Endothelial cell of umbilical vein (primary cell): Measurements from ENCODE around the gene RPF1. TPM values are rescaled to one million over a fixed set of nuclear protein-coding genes. Genes with fewer than 3 reads are reported as not detected.

Experiments used
- BruUV-seq: library from RNA; stranded (reverse); fragments of 400-500 nt; replicated peaks from 2 replicates; lab custom pipeline; 2021; lab: Mats Ljungman, UMichigan
- CTCF ChIA-PET: fragments of 300-600, 350-600 bp; sonication (Branson Sonifier 250); formaldehyde crosslinking; loops from one replicate; lab custom pipeline; 2021; ENCODE audit warnings: antibody characterized with exemption, inconsistent platforms; lab: Charles Lee
- POLR2A ChIA-PET: fragments of 300-600, 350-600 bp; sonication (Branson Sonifier 250); formaldehyde crosslinking; loops from one replicate; lab custom pipeline; 2021; ENCODE audit warnings: antibody characterized with exemption, inconsistent platforms; lab: Charles Lee
- DNase-seq: peaks from one replicate; pipeline ENCODE4 v3.0.0-alpha.2; 2011; ENCODE audit warnings: low read depth, low spot score
- FAIRE-seq: peaks from 2 replicates; lab custom pipeline; 2011; peaks lifted over from hg19 to GRCh38; lab: Jason Lieb, UNC
- H2AFZ ChIP-seq: 2 replicates; pipeline ENCODE4 v1.6.0; 2012; ENCODE audit warnings: low read depth, low read length, control low read depth, inconsistent platforms
- H3K27ac ChIP-seq: 2 replicates; pipeline ENCODE4 v1.5.1; 2011; ENCODE audit warnings: low read depth, mild to moderate bottlenecking, control low read depth, low read length, moderate library complexity; ENCODE audit not compliant: insufficient read depth
- H3K27me3 ChIP-seq, 2 experiments: 2 replicates each; pipeline versions ENCODE4 v1.6.0 to v1.6.1; 2011; ENCODE audit warnings: low read length in 2 of 2, mixed read lengths in 1 of 2; ENCODE audit not compliant: control insufficient read depth in 2 of 2, insufficient read depth in 2 of 2
- H3K36me3 ChIP-seq, 2 experiments: 2 replicates in 1 of 2; 3 replicates in 1 of 2; pipeline ENCODE4 v1.5.1; 2011; ENCODE audit warnings: low read length in 2 of 2, mild to moderate bottlenecking in 1 of 2, moderate library complexity in 1 of 2; ENCODE audit not compliant: control insufficient read depth in 2 of 2, insufficient read depth in 2 of 2; ENCODE audit errors: extremely low read depth in 1 of 2
- H3K4me1 ChIP-seq: 3 replicates; pipeline ENCODE4 v1.5.1; 2011; ENCODE audit warnings: mild to moderate bottlenecking, low read length; ENCODE audit not compliant: control insufficient read depth, insufficient read depth; ENCODE audit errors: extremely low read depth
- H3K4me2 ChIP-seq: 2 replicates; pipeline ENCODE4 v1.6.1; 2011; ENCODE audit warnings: low read length, control low read depth, mixed read lengths; ENCODE audit not compliant: insufficient read depth
- H3K4me3 ChIP-seq, 3 experiments: fragments of 200-600 bp in 1 of 3; sonication (generic), shearing (Covaris generic) in 1 of 3; replicated peaks in 1 of 3; 2 replicates each; pipeline ENCODE4 v1.5.1; 2011 to 2016; ENCODE audit warnings: control low read depth in 3 of 3, low read length in 3 of 3, mild to moderate bottlenecking in 2 of 3, inconsistent platforms in 1 of 3, low read depth in 1 of 3, moderate library complexity in 1 of 3; ENCODE audit not compliant: insufficient read depth in 1 of 3
- H3K79me2 ChIP-seq: 2 replicates; pipeline ENCODE4 v1.6.0; 2012; ENCODE audit warnings: low read length, inconsistent platforms; ENCODE audit not compliant: control insufficient read depth, insufficient read depth
- H3K9ac ChIP-seq: replicated peaks from 2 replicates; pipeline ENCODE3; 2011; ENCODE audit warnings: low read length, control low read depth; ENCODE audit not compliant: insufficient read depth; ENCODE audit errors: extremely low read depth
- H3K9me1 ChIP-seq: replicated peaks from 3 replicates; pipeline ENCODE4 v1.6.0; 2011; ENCODE audit warnings: mild to moderate bottlenecking, low read length; ENCODE audit not compliant: control insufficient read depth, insufficient read depth; ENCODE audit errors: extremely low read depth
- H3K9me3 ChIP-seq: replicated peaks from 2 replicates; pipeline ENCODE4 v1.5.1; 2012; ENCODE audit warnings: low read length, inconsistent platforms; ENCODE audit not compliant: control insufficient read depth, insufficient read depth
- H4K20me1 ChIP-seq: replicated peaks from 2 replicates; pipeline ENCODE3; 2011; ENCODE audit warnings: mild to moderate bottlenecking, low read length; ENCODE audit not compliant: control insufficient read depth, insufficient read depth; ENCODE audit errors: extremely low read depth
- CTCF ChIP-seq, 2 donors: IDR thresholded peaks; 1 replicate in 1 of 2; 2 replicates in 1 of 2; pipeline ENCODE4 v1.5.1; 2011; ENCODE audit warnings: low read length in 2 of 2, mild to moderate bottlenecking in 2 of 2, moderate library complexity in 2 of 2, control low read depth in 1 of 2, inconsistent platforms in 1 of 2, low read depth in 1 of 2; ENCODE audit not compliant: insufficient read depth in 1 of 2; ENCODE audit errors: extremely low read depth in 1 of 2
- EZH2 ChIP-seq: IDR thresholded peaks from 2 replicates; pipeline ENCODE4 v1.6.1; 2012; ENCODE audit warnings: borderline replicate concordance, low read depth, mild to moderate bottlenecking, moderate library complexity, low read length, inconsistent platforms; ENCODE audit not compliant: severe bottlenecking
- FOS ChIP-seq: IDR thresholded peaks from 2 replicates; pipeline ENCODE4 v1.6.1; 2011; ENCODE audit warnings: mild to moderate bottlenecking, low read length, moderate library complexity, borderline replicate concordance; ENCODE audit not compliant: insufficient read depth
- GATA2 ChIP-seq: IDR thresholded peaks from 2 replicates; pipeline ENCODE4 v1.7.0; 2011; ENCODE audit warnings: low read depth, mild to moderate bottlenecking, moderate library complexity, mixed read lengths, low read length; ENCODE audit not compliant: insufficient read length, insufficient read depth
- JUN ChIP-seq: IDR thresholded peaks from 2 replicates; pipeline ENCODE4 v1.6.1; 2011; ENCODE audit warnings: borderline replicate concordance, low read depth; ENCODE audit not compliant: insufficient read length, insufficient read depth
- MAX ChIP-seq: IDR thresholded peaks from 2 replicates; pipeline ENCODE4 v1.6.1; 2011; ENCODE audit not compliant: insufficient read depth, insufficient read length
- MYC ChIP-seq: IDR thresholded peaks from one replicate; pipeline ENCODE4 v1.6.1; 2011; ENCODE audit warnings: mild to moderate bottlenecking, low read depth, low read length
- POLR2A ChIP-seq: IDR thresholded peaks from 2 replicates; pipeline ENCODE4 v1.6.1; 2012; ENCODE audit warnings: low read depth, mild to moderate bottlenecking, control low read depth, low read length
- POLR2AphosphoS5 ChIP-seq: IDR thresholded peaks from 2 replicates; pipeline ENCODE4 v1.6.1; 2012; ENCODE audit warnings: low read depth, mild to moderate bottlenecking, control low read depth, low read length, moderate library complexity; ENCODE audit not compliant: insufficient read depth
- dilution Hi-C: fragments of 300-500 bp; cut with MboI; formaldehyde crosslinking; loops from one replicate; pipeline ENCODE4 v1.15.0; 2019; ENCODE audit warnings: low sequenced_read_pairs; ENCODE audit not compliant: extremely low pct_ligation_motif_present
- intact Hi-C: fragments of 100-400 bp; cut with micrococcal nuclease; formaldehyde crosslinking; loops from one replicate; pipeline ENCODE4 v1.10.0; 2022
- polyA plus RNA-seq, 4 experiments: library from polyadenylated mRNA; depleted of rRNA in 3 of 4; stranded (reverse) in 3 of 4; unstranded in 1 of 4; fragments of >200 nt; gene quantifications; 2 replicates each; pipeline versions ENCODE4 v1.2.1 to v1.2.3, GENCODE V29; 2011 to 2012; ENCODE audit warnings: missing spikeins in 1 of 4
- total RNA-seq: library from RNA; stranded (reverse); gene quantifications from 2 replicates; pipeline ENCODE4 v1.2.3, GENCODE V29; 2021

Gene RPF1
- total and polyA plus RNA-seq, 2 donors (not counting 3 experiments of a cell fraction or from before 2014, with no cell fraction given) = 15.3 to 32.6 TPM

- intact Hi-C loops = loop anchor here (1.0 to 10.0 kb wide), 9 partner anchors 27 to 769 kb away; partner anchors contain the start of genes BCL10, PRKACB and RPF1
- dilution Hi-C loops = no loop called here
- H3K4me3 ChIP-seq = peak within 1 kb of the TSS; percentile 55 to 89 (median 73)
Observed at GRCh38 chr1:84506002-84506728, 27.1 kb downstream of the RPF1 start, which contains the start of the genes GNG5 and SPATA1. GNG5 (minus strand) TSS chr1:84506581; CDS start chr1:84506091, 490 bp downstream. SPATA1 (plus strand) TSS chr1:84506386; CDS start chr1:84516360, 9,974 bp downstream.

More at GRCh38 chr1:84506002-84506728, 27.1 kb downstream of the RPF1 start, which contains the start of the genes GNG5 and SPATA1:
- Histone ChIP-seq H2AFZ (peak within 1 kb of the TSS; percentile 83), H3K9ac (peak within 1 kb of the TSS; percentile 93), H3K9me1 (no peaks in the 10 kb centered on the region), H3K27ac (peak within 1 kb of the TSS; percentile 91), H3K36me3 (no peaks in the 10 kb centered on the region), H3K27me3 (no peaks in the 10 kb centered on the region), H3K4me2 (peak within 1 kb of the TSS; percentile 100), H4K20me1 (peaks cover 3% of the 10 kb centered on the region), H3K4me1 (peaks cover 25% of the 10 kb centered on the region), H3K79me2 (peaks cover 46% of the 10 kb centered on the region), H3K9me3 (no peaks in the 10 kb centered on the region)
- BruUV-seq = no TSS peak
- POLR2A ChIA-PET = interaction anchor here (0.5 to 2.2 kb wide), 9 partner anchors 27 to 1202 kb away, joined by 3 to 30 read pairs (median 5); partner anchors contain the start of genes BCL10, CTBS, PRKACB and ZNHIT6
- peak; percentile 97 for DNase-seq
- FAIRE-seq = peak; percentile 46
- CTCF ChIA-PET = interaction anchor here (0.7 to 4.4 kb wide), 12 partner anchors 64 to 365 kb away, joined by 3 to 37 read pairs (median 5); partner anchors contain the start of gene CTBS
- TF ChIP-seq FOS (peak; percentile 83), MYC (peak; percentile 42), CTCF (IDR thresholded peaks at IDR 0.05; ENCODE audit: extremely low read depth in 1 of 2, insufficient read depth in 1 of 2, low read depth in 1 of 2, low read length in 2 of 2) (no peak), GATA2 (no peak), MAX (no peak), POLR2A (peak; percentile 81), JUN (peak; percentile 48), EZH2 (no peak), POLR2AphosphoS5 (peak; percentile 90)
